NT2/D1 (cell line): ENCODE results near the gene PICALM.
"Not testable (repeated sequence)": the region's sequence is repeated elsewhere in the genome, so short reads cannot be mapped to it uniquely, and the experiment has no call there.

Experiments used
- DNase-seq: peaks from one replicate; pipeline ENCODE4 v3.0.0-alpha.2; 2011; ENCODE audit warnings: low read depth, low spot score
- H3K27me3 ChIP-seq: 2 replicates; pipeline ENCODE4 v1.6.0; 2011; ENCODE audit warnings: mild to moderate bottlenecking; ENCODE audit not compliant: insufficient read length, insufficient read depth
- H3K36me3 ChIP-seq: 2 replicates; pipeline ENCODE4 v1.6.1; 2011; ENCODE audit warnings: mild to moderate bottlenecking, low read length, mixed read lengths; ENCODE audit not compliant: insufficient read depth, insufficient read length
- H3K4me1 ChIP-seq: 2 replicates; pipeline ENCODE4 v1.5.1; 2011; ENCODE audit not compliant: insufficient read depth, insufficient read length
- H3K4me3 ChIP-seq: 2 replicates; pipeline ENCODE4 v1.5.1; 2011; ENCODE audit warnings: low read depth; ENCODE audit not compliant: insufficient read length
- H3K9ac ChIP-seq: 2 replicates; pipeline ENCODE4 v1.6.0; 2011; ENCODE audit warnings: low read depth; ENCODE audit not compliant: insufficient read length
- H3K9me3 ChIP-seq: 2 replicates; pipeline ENCODE4 v1.5.1; 2011; ENCODE audit warnings: mild to moderate bottlenecking, low read length; ENCODE audit not compliant: insufficient read depth
- SUZ12 ChIP-seq: IDR thresholded peaks from 2 replicates; pipeline ENCODE4 v1.6.1; 2011; ENCODE audit not compliant: insufficient read length, insufficient read depth; ENCODE audit errors: extremely low read depth
- YY1 ChIP-seq: IDR thresholded peaks from 2 replicates; pipeline ENCODE4 v1.6.1; 2011; ENCODE audit not compliant: insufficient read length, insufficient read depth
- ZNF274 ChIP-seq: IDR thresholded peaks from 2 replicates; pipeline ENCODE4 v1.6.1; 2011; ENCODE audit warnings: mild to moderate bottlenecking, low read depth, low read length

Gene PICALM

GRCh38 chr11:86108191-86108590 lies 39.3 kb upstream of the PICALM start:
- Histone ChIP-seq H3K9ac (no peak overlapping the region), H3K9me3 (no peaks in the 10 kb centered on the region; the same call in 1 of the 2 replicates), H3K4me1 (no peaks in the 10 kb centered on the region), H3K27me3 (no peaks in the 10 kb centered on the region), H3K4me3 (no peak overlapping the region), H3K36me3 (no peaks in the 10 kb centered on the region)
- no peak for TF ChIP-seq ZNF274
- TF ChIP-seq SUZ12, result no peak
- TF ChIP-seq YY1, result no peak
- no peak for DNase-seq

GRCh38 chr11:86106916-86107315 lies 38.0 kb upstream of the PICALM start:
- Histone ChIP-seq H3K9ac (no peak overlapping the region), H3K27me3 (no peaks in the 10 kb centered on the region), H3K4me1 (no peaks in the 10 kb centered on the region), H3K9me3 (no peaks in the 10 kb centered on the region), H3K36me3 (no peaks in the 10 kb centered on the region), H3K4me3 (no peak overlapping the region)
- TF ChIP-seq SUZ12, result no peak
- TF ChIP-seq ZNF274, result no peak
- no peak for TF ChIP-seq YY1
- no peak for DNase-seq

- H3K9me3 ChIP-seq, H3K9ac ChIP-seq, DNase-seq, H3K27me3 ChIP-seq, H3K4me3 ChIP-seq, H3K4me1 ChIP-seq, H3K36me3 ChIP-seq: not testable (repeated sequence)
Observed at GRCh38 chr11:86106031-86106430, 37.1 kb upstream of the PICALM start.

GRCh38 chr11:86105601-86106000 lies 36.7 kb upstream of the PICALM start:
- not testable (repeated sequence) for H3K4me3 ChIP-seq, H3K4me1 ChIP-seq, H3K9ac ChIP-seq, H3K27me3 ChIP-seq, H3K36me3 ChIP-seq, H3K9me3 ChIP-seq, DNase-seq

GRCh38 chr11:86103808-86104207 lies 34.9 kb upstream of the PICALM start:
- no peak for DNase-seq

GRCh38 chr11:86101941-86102407 lies 33.1 kb upstream of the PICALM start:
- H3K36me3 ChIP-seq, result no peaks in the 10 kb centered on the region

More at GRCh38 chr11:86103808-86104207, 34.9 kb upstream of the PICALM start:
- Histone ChIP-seq H3K36me3 (no peaks in the 10 kb centered on the region), H3K9ac (no peak overlapping the region), H3K4me3 (no peak overlapping the region), H3K27me3 (no peaks in the 10 kb centered on the region), H3K4me1 (no peaks in the 10 kb centered on the region), H3K9me3 (no peaks in the 10 kb centered on the region)
- TF ChIP-seq ZNF274 (no peak), SUZ12 (no peak), YY1 (no peak)

GRCh38 chr11:86101493-86101892 lies 32.6 kb upstream of the PICALM start:
- no peak overlapping the region for H3K4me3 ChIP-seq
- no peaks in the 10 kb centered on the region for H3K4me1 ChIP-seq
- H3K9me3 ChIP-seq, result no peaks in the 10 kb centered on the region
- no peak for DNase-seq
- TF ChIP-seq YY1 (no peak), ZNF274 (no peak), SUZ12 (no peak)
- no peaks in the 10 kb centered on the region for H3K27me3 ChIP-seq
- no peak overlapping the region for H3K9ac ChIP-seq
- no peaks in the 10 kb centered on the region for H3K36me3 ChIP-seq

More at GRCh38 chr11:86101941-86102407, 33.1 kb upstream of the PICALM start:
- no peak for DNase-seq
- Histone ChIP-seq H3K9me3 (no peaks in the 10 kb centered on the region), H3K9ac (no peak overlapping the region), H3K4me3 (no peak overlapping the region), H3K4me1 (no peaks in the 10 kb centered on the region), H3K27me3 (no peaks in the 10 kb centered on the region)
- no peak for TF ChIP-seq SUZ12
- no peak for TF ChIP-seq YY1
- no peak for TF ChIP-seq ZNF274

- no peak overlapping the region for H3K9ac ChIP-seq
- TF ChIP-seq SUZ12 (no peak), YY1 (no peak), ZNF274 (no peak)
- no peaks in the 10 kb centered on the region for H3K27me3 ChIP-seq
- DNase-seq, result no peak
- no peaks in the 10 kb centered on the region for H3K9me3 ChIP-seq
- no peaks in the 10 kb centered on the region for H3K4me1 ChIP-seq
- H3K4me3 ChIP-seq, result no peak overlapping the region
- no peaks in the 10 kb centered on the region for H3K36me3 ChIP-seq
Observed at GRCh38 chr11:86099874-86100273, 31.0 kb upstream of the PICALM start.
